H9 (cell line): ENCODE measurements around the gene SCFD1. TPM values are rescaled to one million over a fixed set of nuclear protein-coding genes. Genes with fewer than 3 reads are reported as not detected.

Experiments used
- DNase-seq: peaks from one replicate; pipeline ENCODE4 v3.0.0-alpha.2; 2017
- H2AFZ ChIP-seq: one replicate; pipeline ENCODE4 v1.6.1; 2013; ENCODE audit warnings: mild to moderate bottlenecking, low read length, control low read depth, moderate library complexity
- H2AK5ac ChIP-seq: 2 replicates; pipeline ENCODE4 v1.6.1; 2013; ENCODE audit warnings: low read length, control low read depth, mixed read lengths; ENCODE audit not compliant: insufficient read length
- H2BK120ac ChIP-seq: one replicate; pipeline ENCODE4 v1.6.1; 2013; ENCODE audit warnings: low read depth, mild to moderate bottlenecking, low read length, control low read depth, inconsistent platforms; ENCODE audit not compliant: poor library complexity, severe bottlenecking
- H2BK12ac ChIP-seq: 2 replicates; pipeline ENCODE4 v1.6.1; 2013; ENCODE audit warnings: low read length, control low read depth, mixed read lengths, low read depth; ENCODE audit not compliant: insufficient read length
- H2BK15ac ChIP-seq: 2 replicates; pipeline ENCODE4 v1.6.1; 2013; ENCODE audit warnings: low read depth, low read length, control low read depth
- H2BK20ac ChIP-seq: one replicate; pipeline ENCODE4 v1.6.1; 2013; ENCODE audit warnings: low read depth, mild to moderate bottlenecking, low read length, control low read depth, inconsistent platforms; ENCODE audit not compliant: poor library complexity, severe bottlenecking
- H2BK5ac ChIP-seq: 2 replicates; pipeline ENCODE4 v1.6.1; 2013; ENCODE audit warnings: low read length, control low read depth, mixed read lengths; ENCODE audit not compliant: insufficient read length
- H3K14ac ChIP-seq: 2 replicates; pipeline ENCODE4 v1.6.1; 2013; ENCODE audit warnings: low read length, control low read depth; ENCODE audit not compliant: insufficient read depth
- H3K18ac ChIP-seq: 2 replicates; pipeline ENCODE4 v1.6.1; 2013; ENCODE audit warnings: low read depth, mild to moderate bottlenecking, mixed read lengths, low read length, control low read depth; ENCODE audit not compliant: insufficient read length
- H3K23ac ChIP-seq: 2 replicates; pipeline ENCODE4 v1.6.1; 2013; ENCODE audit warnings: low read length, control low read depth, mixed read lengths, low read depth; ENCODE audit not compliant: insufficient read length
- H3K23me2 ChIP-seq: 2 replicates; pipeline ENCODE4 v1.6.1; 2013; ENCODE audit warnings: low read depth, mild to moderate bottlenecking, mixed read lengths, low read length, control low read depth; ENCODE audit not compliant: insufficient read length, poor library complexity, severe bottlenecking
- H3K27ac ChIP-seq: 2 replicates; pipeline ENCODE4 v1.5.1; 2013; ENCODE audit warnings: low read length, control low read depth, mixed read lengths, low read depth; ENCODE audit not compliant: insufficient read length
- H3K27me3 ChIP-seq: 2 replicates; pipeline ENCODE4 v1.6.1; 2013; ENCODE audit warnings: low read length, control low read depth, inconsistent platforms; ENCODE audit not compliant: insufficient read depth
- H3K4ac ChIP-seq: 2 replicates; pipeline ENCODE4 v1.6.1; 2013; ENCODE audit warnings: low read depth, mild to moderate bottlenecking, control low read depth, inconsistent platforms, low read length, moderate library complexity
- H3K4me1 ChIP-seq: 2 replicates; pipeline ENCODE4 v1.6.1; 2013; ENCODE audit warnings: low read length, control low read depth, inconsistent platforms; ENCODE audit not compliant: insufficient read depth
- H3K4me2 ChIP-seq: 2 replicates; pipeline ENCODE4 v1.6.1; 2013; ENCODE audit warnings: low read length, control low read depth, mixed read lengths; ENCODE audit not compliant: insufficient read length, insufficient read depth
- H3K56ac ChIP-seq: 2 replicates; pipeline ENCODE4 v1.6.1; 2013; ENCODE audit warnings: low read depth, mild to moderate bottlenecking, mixed read lengths, low read length, control low read depth; ENCODE audit not compliant: insufficient read length
- H3K79me1 ChIP-seq: 2 replicates; pipeline ENCODE4 v1.6.1; 2013; ENCODE audit warnings: low read depth, mild to moderate bottlenecking, moderate library complexity, low read length, control low read depth, inconsistent platforms; ENCODE audit not compliant: insufficient read depth, poor library complexity, severe bottlenecking
- H3K79me2 ChIP-seq: 2 replicates; pipeline ENCODE4 v1.6.1; 2013; ENCODE audit warnings: low read length, control low read depth, inconsistent platforms; ENCODE audit not compliant: insufficient read depth
- H3K9ac ChIP-seq: 2 replicates; pipeline ENCODE4 v1.6.1; 2013; ENCODE audit warnings: low read length, control low read depth, mixed read lengths; ENCODE audit not compliant: insufficient read length; ENCODE audit errors: extremely low read depth
- H3K9me3 ChIP-seq: one replicate; pipeline ENCODE4 v1.6.1; 2013; ENCODE audit warnings: low read depth, low read length, inconsistent platforms; ENCODE audit not compliant: control insufficient read depth
- H3T11ph ChIP-seq: one replicate; pipeline ENCODE4 v1.6.1; 2013; ENCODE audit warnings: mild to moderate bottlenecking, low read length, control low read depth, inconsistent platforms
- H4K20me1 ChIP-seq: one replicate; pipeline ENCODE4 v1.6.1; 2013; ENCODE audit not compliant: control insufficient read depth, insufficient read length, insufficient read depth
- H4K5ac ChIP-seq: 2 replicates; pipeline ENCODE4 v1.6.1; 2013; ENCODE audit warnings: low read depth, mild to moderate bottlenecking, mixed read lengths, low read length, control low read depth; ENCODE audit not compliant: insufficient read length
- H4K8ac ChIP-seq: replicated peaks from 2 replicates; pipeline ENCODE4 v1.6.1; 2013; ENCODE audit warnings: low read length, control low read depth, mixed read lengths, low read depth; ENCODE audit not compliant: insufficient read length
- H4K91ac ChIP-seq: 2 replicates; pipeline ENCODE4 v1.6.1; 2013; ENCODE audit warnings: low read depth, mild to moderate bottlenecking, moderate library complexity, mixed read lengths, low read length, control low read depth; ENCODE audit not compliant: insufficient read length
- H3K27ac Mint-ChIP-seq, 3 experiments: 2 replicates in 2 of 3; 3 replicates in 1 of 3; pipeline ENCODE4 v1.8.0; 2020 to 2021; ENCODE audit warnings: mixed read lengths in 3 of 3, mild to moderate bottlenecking in 1 of 3, moderate library complexity in 1 of 3
- H3K27me3 Mint-ChIP-seq: 2 replicates; pipeline ENCODE4 v1.8.0; 2021; ENCODE audit warnings: low read depth, mild to moderate bottlenecking, moderate library complexity, mixed read lengths
- H3K36me3 Mint-ChIP-seq, 3 experiments: 2 replicates in 2 of 3; 3 replicates in 1 of 3; pipeline ENCODE4 v1.8.0; 2020 to 2021; ENCODE audit warnings: low read depth in 3 of 3, mixed read lengths in 3 of 3; ENCODE audit not compliant: insufficient read depth in 1 of 3
- H3K4me1 Mint-ChIP-seq, 2 experiments: 2 replicates each; pipeline ENCODE4 v1.8.0; 2020; ENCODE audit warnings: mixed read lengths in 2 of 2
- H3K4me3 Mint-ChIP-seq, 2 experiments: 2 replicates in 1 of 2; 3 replicates in 1 of 2; pipeline ENCODE4 v1.8.0; 2020 to 2021; ENCODE audit warnings: mild to moderate bottlenecking in 2 of 2, mixed read lengths in 2 of 2, moderate library complexity in 1 of 2
- H3K9me3 Mint-ChIP-seq, 2 experiments: 2 replicates in 1 of 2; 3 replicates in 1 of 2; pipeline ENCODE4 v1.8.0; 2020; ENCODE audit warnings: mild to moderate bottlenecking in 2 of 2, mixed read lengths in 2 of 2, moderate library complexity in 1 of 2
- CTCF ChIP-seq: fragments of 200-600 bp; sonication (generic); conservative IDR thresholded peaks from 3 replicates; pipeline ENCODE4 v1.8.0; 2021; ENCODE audit warnings: antibody characterized with exemption, mild to moderate bottlenecking
- WGBS: extraction: QIAGEN DNeasy Blood & Tissue Kit; methylation state at CpG from one replicate; pipeline ENCODE4 v1.1.7; 2013; ENCODE audit warnings: missing lambda C conversion rate, low lambda C conversion rate, mixed read lengths; ENCODE audit not compliant: insufficient read length; ENCODE audit errors: extremely low coverage; 5-methylcytosine and 5-hydroxymethylcytosine counted together
- total RNA-seq: library from RNA; stranded (reverse); gene quantifications from 2 replicates; pipeline ENCODE4 v1.2.1, GENCODE V29; 2021

The SCFD1 gene
- total RNA-seq, 1 experiment from 2014 or later = 85.2 TPM

GRCh38 chr14:30620178-30620577 is 1.9 kb upstream of the SCFD1 start:
- H4K20me1 ChIP-seq = no peaks in the 10 kb centered on the region
- H2BK120ac ChIP-seq = no peak overlapping the region
- H3K14ac ChIP-seq = no peak overlapping the region
- H3K9me3 ChIP-seq = no peaks in the 10 kb centered on the region
- Mint-ChIP-seq H3K4me3 (no peak overlapping the region), H3K27me3 (no peaks in the 10 kb centered on the region), H3K27ac (no peak overlapping the region; a peak in 1 of 7 replicates), H3K9me3 (no peaks in the 10 kb centered on the region), H3K4me1 (peaks cover 19 to 20% of the 10 kb centered on the region in 2 experiments), H3K36me3 (peaks cover 9 to 23% (median 19%) of the 10 kb centered on the region in 3 experiments; a peak in 6 of 7 replicates)
- no peak overlapping the region for H2AFZ ChIP-seq
- no peak overlapping the region for H3K23ac ChIP-seq
- no peak overlapping the region for H4K5ac ChIP-seq
- no peaks in the 10 kb centered on the region for H3K79me1 ChIP-seq
- H3K4me2 ChIP-seq = no peak overlapping the region
- H3K27ac ChIP-seq = no peak overlapping the region
- no peak overlapping the region for H3K56ac ChIP-seq
- no peaks in the 10 kb centered on the region for H3K23me2 ChIP-seq
- no peak for DNase-seq
- H2BK5ac ChIP-seq = no peak overlapping the region
- H4K91ac ChIP-seq = no peak overlapping the region
- no peak overlapping the region for H2BK12ac ChIP-seq
- 0 out of 2 replicates have a peak, but pooled peaks cover 3% of the 10 kb centered on the region for H3K4me1 ChIP-seq
- no peak overlapping the region for H2AK5ac ChIP-seq
- no peak overlapping the region for H4K8ac ChIP-seq
- no peak overlapping the region for H2BK15ac ChIP-seq
- no peak overlapping the region for H3K18ac ChIP-seq
- no CpG with 5 or more reads among the region's 1 CpG for WGBS
- no peak overlapping the region for H3K9ac ChIP-seq
- peaks cover 14% of the 10 kb centered on the region; the same call in 1 of the 2 replicates for H3K79me2 ChIP-seq
- no peaks in the 10 kb centered on the region for H3K27me3 ChIP-seq
- TF ChIP-seq CTCF = no peak
- H2BK20ac ChIP-seq = no peak overlapping the region
- no peak overlapping the region for H3T11ph ChIP-seq
- no peak overlapping the region for H3K4ac ChIP-seq
